Mucosa of descending colon (tissue), 3 donors: Measurements from ENCODE around the gene VSIR. TPM values are rescaled to one million over a fixed set of nuclear protein-coding genes. Genes with fewer than 3 reads are reported as not detected.

Source experiments
- ATAC-seq: fragments of 200-7000 bp; cut with Tn5 transposase; one replicate; pipeline ENCODE4 v1.9.1; 2020; ENCODE audit warnings: mild to moderate bottlenecking, moderate library complexity
- DNase-seq, 3 donors: peaks; one replicate each; pipeline ENCODE4 v3.0.0-alpha.2; 2020
- H3K36me3 ChIP-seq: fragments of 200-600 bp; one replicate; pipeline ENCODE4 v1.8.0; 2021; ENCODE audit warnings: low read depth, mild to moderate bottlenecking
- H3K4me1 ChIP-seq: fragments of 200-600 bp; one replicate; pipeline ENCODE4 v1.8.0; 2021; ENCODE audit warnings: low read depth, mild to moderate bottlenecking
- H3K4me3 ChIP-seq: fragments of 200-600 bp; one replicate; pipeline ENCODE4 v1.8.0; 2021; ENCODE audit warnings: mild to moderate bottlenecking
- H3K9me3 ChIP-seq: fragments of 200-600 bp; one replicate; pipeline ENCODE4 v1.8.0; 2021; ENCODE audit warnings: mild to moderate bottlenecking
- CTCF ChIP-seq: fragments of 200-600 bp; IDR thresholded peaks from one replicate; pipeline ENCODE4 v1.8.0; 2022; ENCODE audit warnings: antibody characterized with exemption, mild to moderate bottlenecking
- intact Hi-C, 2 donors: fragments of 100-400 bp; cut with DNase I in 1 of 2; cut with micrococcal nuclease in 1 of 2; formaldehyde crosslinking; loops; one replicate each; pipeline versions ENCODE4 v1.11.0 to v1.11.1; 2022; cut with DNase I, micrococcal nuclease
- total RNA-seq, 3 donors: library from RNA; stranded (reverse); fragmentation: NEBNext Ultra II Directional in 2 of 3; extraction: Animal tissue kit (Norgen Biotek cat#: 25700) in 2 of 3; gene quantifications; one replicate each; pipeline versions ENCODE4 v1.2.1 to v1.2.4, GENCODE V29; 2021 to 2023
- donor health status: DM: no; HTN: no; CAD: no; lungs with moderate emphysema.
- donor health status: DM: no; HTN: no; CAD: no.
- donor health status: DM: no; HTN: yes; CAD: no.

The VSIR gene
- total RNA-seq, 3 donors from 2014 or later, result 48.1 to 71.0 (median 60.7) TPM

- Histone ChIP-seq H3K4me1 (peaks cover 58% of the 10 kb centered on the region), H3K4me3 (no peak overlapping the region)
- intact Hi-C loops, result loop anchor here in 1 of 2 donors (10.0 kb wide), 1 partner anchor 52 kb away; the partner anchor contains the start of gene C10orf105
Measured at GRCh38 chr10:71766717-71767419, 6.5 kb downstream of the VSIR start.

GRCh38 chr10:71765906-71766716, 7.2 kb downstream of the VSIR start:
- H3K36me3 ChIP-seq, result no peaks in the 10 kb centered on the region
- no peaks in the 10 kb centered on the region for H3K9me3 ChIP-seq
- intact Hi-C loops, result loop anchor here in 1 of 2 donors (10.0 kb wide), 1 partner anchor 51 kb away; the partner anchor contains the start of gene C10orf105
- DNase-seq (peak in 1 of 3 donors; percentile 66), ATAC-seq (no peak)
- H3K4me3 ChIP-seq, result no peak overlapping the region
- peaks cover 54% of the 10 kb centered on the region for H3K4me1 ChIP-seq
- TF ChIP-seq CTCF, result no peak

More at GRCh38 chr10:71766717-71767419, 6.5 kb downstream of the VSIR start:
- H3K9me3 ChIP-seq, result no peaks in the 10 kb centered on the region
- ATAC-seq (peak; percentile 87), DNase-seq (peak; percentile 91 to 95 (median 95))
- no peak for TF ChIP-seq CTCF
- H3K36me3 ChIP-seq, result no peaks in the 10 kb centered on the region

GRCh38 chr10:71765176-71765904, 8.0 kb downstream of the VSIR start:
- TF ChIP-seq CTCF, result no peak
- H3K4me3 ChIP-seq, result no peak overlapping the region
- H3K36me3 ChIP-seq, result no peaks in the 10 kb centered on the region
- ATAC-seq (no peak), DNase-seq (peak in 1 of 3 donors; percentile 59)
- no peaks in the 10 kb centered on the region for H3K9me3 ChIP-seq
- intact Hi-C loops, result loop anchor here in 1 of 2 donors (10.0 kb wide), 1 partner anchor 51 kb away; the partner anchor contains the start of gene C10orf105
- peaks cover 49% of the 10 kb centered on the region for H3K4me1 ChIP-seq

- Histone ChIP-seq H3K9me3 (no peaks in the 10 kb centered on the region), H3K36me3 (no peaks in the 10 kb centered on the region), H3K4me1 (peaks cover 36% of the 10 kb centered on the region), H3K4me3 (no peak overlapping the region)
- intact Hi-C loops, result loop anchor here in 1 of 2 donors (10.0 kb wide), 1 partner anchor 49 kb away; the partner anchor contains the start of gene C10orf105
- no peak for TF ChIP-seq CTCF
- ATAC-seq (no peak), DNase-seq (peak in 1 of 3 donors; percentile 55)
Measured at GRCh38 chr10:71763352-71764127, 9.8 kb downstream of the VSIR start.
